Fibroblast of the aortic adventitia (primary cell): Measurements from ENCODE around the gene ARHGEF39. TPM values are rescaled to one million over a fixed set of nuclear protein-coding genes. Genes with fewer than 3 reads are reported as not detected.

Experiments used
- DNase-seq: peaks from one replicate; pipeline ENCODE4 v3.0.0-alpha.2; 2010; ENCODE audit warnings: low read depth
- H3K4me3 ChIP-seq: 2 replicates; pipeline ENCODE4 v1.5.1; 2011; ENCODE audit warnings: low read depth, mild to moderate bottlenecking, control low read depth, low read length, moderate library complexity
- total RNA-seq: library from RNA; depleted of rRNA; stranded (reverse); fragments of >200 nt; gene quantifications from 2 replicates; pipeline ENCODE4 v1.2.3, GENCODE V29; 2012; ENCODE audit warnings: low replicate concordance
- TF ChIP-seq, protein P1 (sequence below): IDR thresholded peaks from 2 replicates; pipeline ENCODE4 v1.5.1; 2011; ENCODE audit warnings: mild to moderate bottlenecking, low read length, control low read depth, inconsistent platforms; ENCODE audit not compliant: insufficient read depth

ARHGEF39 gene
- total RNA-seq, 1 donor, result 3.9 TPM

DNA sequence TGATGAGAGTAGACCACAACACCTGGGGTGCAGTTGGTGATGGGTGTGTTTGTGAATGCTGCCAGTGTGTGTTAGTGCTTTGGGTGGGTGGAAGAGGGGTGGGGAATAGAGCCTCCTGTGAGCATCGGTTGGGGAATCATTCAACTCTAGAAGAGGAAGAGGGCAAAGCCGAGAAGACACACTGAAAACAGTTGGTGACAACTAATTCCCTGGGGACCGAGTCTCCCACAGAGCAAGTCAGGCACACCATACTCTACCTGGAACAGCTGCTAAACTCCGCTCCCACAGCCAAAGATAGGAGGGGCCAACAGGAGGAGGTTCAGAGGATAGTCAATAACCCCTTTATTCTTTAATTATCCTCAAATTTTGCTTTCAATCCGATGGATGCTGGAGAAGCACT is 1.6 kb upstream of the ARHGEF39 start:
- no peak for DNase-seq
- TF ChIP-seq, protein P1, sequence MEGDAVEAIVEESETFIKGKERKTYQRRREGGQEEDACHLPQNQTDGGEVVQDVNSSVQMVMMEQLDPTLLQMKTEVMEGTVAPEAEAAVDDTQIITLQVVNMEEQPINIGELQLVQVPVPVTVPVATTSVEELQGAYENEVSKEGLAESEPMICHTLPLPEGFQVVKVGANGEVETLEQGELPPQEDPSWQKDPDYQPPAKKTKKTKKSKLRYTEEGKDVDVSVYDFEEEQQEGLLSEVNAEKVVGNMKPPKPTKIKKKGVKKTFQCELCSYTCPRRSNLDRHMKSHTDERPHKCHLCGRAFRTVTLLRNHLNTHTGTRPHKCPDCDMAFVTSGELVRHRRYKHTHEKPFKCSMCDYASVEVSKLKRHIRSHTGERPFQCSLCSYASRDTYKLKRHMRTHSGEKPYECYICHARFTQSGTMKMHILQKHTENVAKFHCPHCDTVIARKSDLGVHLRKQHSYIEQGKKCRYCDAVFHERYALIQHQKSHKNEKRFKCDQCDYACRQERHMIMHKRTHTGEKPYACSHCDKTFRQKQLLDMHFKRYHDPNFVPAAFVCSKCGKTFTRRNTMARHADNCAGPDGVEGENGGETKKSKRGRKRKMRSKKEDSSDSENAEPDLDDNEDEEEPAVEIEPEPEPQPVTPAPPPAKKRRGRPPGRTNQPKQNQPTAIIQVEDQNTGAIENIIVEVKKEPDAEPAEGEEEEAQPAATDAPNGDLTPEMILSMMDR, result no peak
- no peak overlapping the region for H3K4me3 ChIP-seq

DNA sequence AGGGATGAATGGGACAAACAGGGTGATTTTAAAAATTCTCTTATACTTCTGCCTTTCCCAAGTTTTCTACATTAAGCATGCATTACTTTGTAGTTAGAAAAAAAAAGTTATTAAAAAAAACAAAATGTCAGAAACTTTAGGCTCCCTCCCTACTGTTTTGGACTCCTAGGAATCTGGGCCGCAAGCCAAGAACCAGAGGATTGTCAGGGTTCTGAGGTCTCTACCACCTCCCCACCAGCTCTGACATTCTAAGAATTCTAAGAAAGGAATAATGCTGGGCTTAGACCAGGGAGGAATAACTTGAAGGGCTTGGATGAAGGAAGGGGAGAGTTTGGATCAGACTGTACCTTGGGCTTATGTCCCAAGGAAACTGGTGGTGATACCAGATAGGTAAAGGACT is 1.1 kb upstream of the ARHGEF39 start:
- TF ChIP-seq, protein P1, result no peak
- peak; percentile 47 for DNase-seq
- H3K4me3 ChIP-seq, result no peak overlapping the region

DNA sequence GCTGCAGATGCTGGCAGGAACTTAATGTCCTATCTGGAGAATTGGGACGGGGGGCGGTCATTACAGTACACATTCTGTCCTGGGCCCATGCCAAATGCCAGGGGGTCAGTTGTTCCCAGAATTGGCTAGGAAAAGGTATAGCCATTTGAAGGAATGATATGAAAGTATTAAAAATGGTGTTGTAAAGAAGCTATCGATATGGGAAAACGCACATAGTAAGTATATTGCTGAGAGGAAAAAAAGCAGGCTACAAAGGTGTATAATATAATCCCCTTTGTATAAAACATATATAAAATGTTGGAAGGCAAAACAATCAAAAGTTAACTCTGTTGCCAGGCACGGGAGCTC is 450 bp upstream of the ARHGEF39 start:
- DNase-seq, result no peak
- TF ChIP-seq, protein P1, result no peak
- H3K4me3 ChIP-seq, result peak overlapping the region; percentile 75

DNA sequence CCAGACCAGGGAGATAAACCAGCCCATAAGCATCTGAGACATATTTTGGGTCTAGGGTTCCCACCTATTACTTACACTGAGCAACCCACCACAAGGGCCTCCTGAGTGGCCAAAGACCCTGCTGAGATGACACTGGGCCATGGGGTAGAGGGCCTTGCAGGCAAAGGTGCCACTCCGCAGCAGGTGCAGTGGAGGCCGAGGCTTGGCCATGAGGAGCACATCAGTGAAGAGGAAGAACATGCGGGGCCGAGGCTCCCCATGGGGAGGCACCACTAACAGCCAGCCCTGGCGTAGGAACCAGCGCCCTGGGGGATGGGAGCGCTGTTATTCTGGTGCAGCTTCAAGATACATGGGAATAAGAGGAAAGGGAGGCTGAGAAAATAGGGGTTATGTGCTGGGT is 2.6 kb downstream of the ARHGEF39 start:
- no peak overlapping the region for H3K4me3 ChIP-seq
- no peak for DNase-seq
- TF ChIP-seq, protein P1, result no peak

DNA sequence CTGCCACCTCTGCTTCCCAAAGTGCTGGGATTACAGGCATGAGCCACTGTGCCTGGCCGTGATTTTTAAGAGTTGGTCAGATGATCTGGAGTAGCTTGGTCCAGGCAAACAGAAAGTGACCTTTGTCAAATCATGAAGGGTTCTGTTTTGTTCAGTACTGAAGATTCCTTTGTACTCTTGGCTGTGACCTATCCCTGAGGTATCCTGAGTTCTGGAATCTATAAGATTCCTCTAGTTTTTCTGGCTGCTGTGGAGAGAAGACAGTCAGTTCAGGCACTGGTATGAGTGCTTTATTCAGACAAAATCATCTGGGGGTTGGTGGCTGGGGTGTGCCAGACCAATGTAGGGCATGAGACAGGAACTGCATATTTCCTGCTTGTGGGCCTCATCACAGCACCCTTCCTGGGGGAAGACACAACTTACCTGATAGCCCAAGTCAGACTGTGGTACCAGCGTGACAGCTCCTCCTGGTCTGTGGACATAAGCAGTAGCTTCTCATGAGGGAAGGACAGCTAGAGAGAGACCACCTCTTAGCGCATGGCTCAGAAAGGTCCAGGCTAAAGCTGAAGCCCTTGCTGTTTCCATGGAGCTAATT is 3.1 kb downstream of the ARHGEF39 start:
- no peak for DNase-seq
- no peak overlapping the region for H3K4me3 ChIP-seq
- TF ChIP-seq, protein P1, result no peak

DNA sequence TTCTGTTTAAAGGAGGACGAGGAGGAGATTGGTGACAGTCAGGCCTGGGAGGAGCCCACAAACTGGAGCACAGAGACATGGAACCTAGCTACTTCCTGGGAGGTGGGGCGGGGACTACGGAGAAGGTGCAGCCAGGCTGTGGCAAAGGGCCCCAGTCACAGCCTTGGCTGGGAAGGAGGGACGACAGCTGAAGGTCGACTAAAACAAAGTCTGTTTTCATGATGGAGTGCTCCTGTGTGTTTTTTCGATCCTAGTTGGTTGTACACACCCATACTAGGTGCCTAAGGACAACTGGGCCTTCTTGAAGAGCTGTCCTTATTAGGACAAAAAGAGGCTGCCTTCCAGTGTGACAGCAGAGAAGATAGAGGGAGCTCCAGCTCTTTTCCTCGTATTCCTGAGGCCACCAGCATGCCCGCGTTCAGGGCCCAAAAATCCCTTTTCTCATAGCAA is 4.0 kb downstream of the ARHGEF39 start:
- no peak overlapping the region for H3K4me3 ChIP-seq
- peak; percentile 54 for DNase-seq
- TF ChIP-seq, protein P1, result peak; percentile 56

DNA sequence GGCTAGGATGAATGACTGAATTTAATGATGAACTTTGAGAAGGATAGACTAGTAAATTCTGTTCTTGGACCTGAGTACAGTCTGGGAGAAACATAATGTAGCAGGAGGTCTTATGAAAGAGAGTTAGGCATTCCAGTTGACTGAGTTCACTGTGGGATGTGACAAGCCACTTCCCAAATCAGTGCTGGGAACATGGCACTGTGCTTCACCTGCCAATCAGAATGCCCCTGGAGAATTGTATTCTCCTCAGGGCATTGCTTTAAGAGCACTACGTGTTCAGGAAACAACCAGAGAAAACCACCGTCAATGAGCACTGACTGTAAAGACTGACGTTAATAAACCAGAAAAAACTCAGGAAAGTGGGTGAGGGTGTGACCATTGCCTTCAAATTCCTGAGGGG is 5.7 kb downstream of the ARHGEF39 start:
- TF ChIP-seq, protein P1, result no peak
- peak; percentile 85 for DNase-seq
- peak overlapping the region; percentile 94 for H3K4me3 ChIP-seq
